HG03457 (cell line): ENCODE data around the gene SPHK2.

Source experiments
- ATAC-seq: cut with Tn5 transposase; IDR thresholded peaks from one replicate; pipeline ENCODE4 v1.9.1; 2021; ENCODE audit warnings: moderate number of reproducible peaks; ENCODE audit not compliant: unreplicated experiment

SPHK2 gene

GRCh38 chr19:48635966-48636858, 16.9 kb downstream of the SPHK2 start:
- no peak for ATAC-seq

GRCh38 chr19:48636859-48637448, 17.6 kb downstream of the SPHK2 start, which contains the start of gene DBP:
DBP (minus strand) TSS chr19:48637379; CDS start chr19:48636994, 385 bp downstream.
- no peak for ATAC-seq

DNA sequence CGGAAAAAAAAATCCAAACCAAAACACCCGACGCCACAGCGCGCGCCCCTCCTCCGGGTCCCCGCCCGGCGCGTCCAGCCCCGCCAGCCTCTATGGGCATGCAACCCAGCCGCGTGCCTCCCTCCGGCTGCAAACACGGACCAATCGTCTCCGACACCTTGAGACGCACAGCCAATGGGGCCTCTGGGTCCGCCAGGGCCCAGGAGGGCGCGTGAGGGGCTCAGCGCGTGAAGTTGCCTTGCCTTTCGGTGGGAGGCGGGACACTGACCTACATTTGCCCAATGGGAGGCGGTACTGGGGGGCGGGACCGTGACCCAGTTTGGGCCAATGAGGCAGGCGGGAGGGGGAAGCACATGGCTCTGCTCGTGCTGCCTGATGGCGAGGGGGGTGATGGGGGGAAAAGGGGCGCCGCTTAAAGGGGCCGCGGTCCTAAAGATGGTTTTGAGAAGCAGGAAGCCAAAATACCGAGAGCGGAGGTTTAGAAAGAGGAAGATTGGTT, 18.2 kb downstream of the SPHK2 start:
- ATAC-seq, result peak; percentile 46

DNA sequence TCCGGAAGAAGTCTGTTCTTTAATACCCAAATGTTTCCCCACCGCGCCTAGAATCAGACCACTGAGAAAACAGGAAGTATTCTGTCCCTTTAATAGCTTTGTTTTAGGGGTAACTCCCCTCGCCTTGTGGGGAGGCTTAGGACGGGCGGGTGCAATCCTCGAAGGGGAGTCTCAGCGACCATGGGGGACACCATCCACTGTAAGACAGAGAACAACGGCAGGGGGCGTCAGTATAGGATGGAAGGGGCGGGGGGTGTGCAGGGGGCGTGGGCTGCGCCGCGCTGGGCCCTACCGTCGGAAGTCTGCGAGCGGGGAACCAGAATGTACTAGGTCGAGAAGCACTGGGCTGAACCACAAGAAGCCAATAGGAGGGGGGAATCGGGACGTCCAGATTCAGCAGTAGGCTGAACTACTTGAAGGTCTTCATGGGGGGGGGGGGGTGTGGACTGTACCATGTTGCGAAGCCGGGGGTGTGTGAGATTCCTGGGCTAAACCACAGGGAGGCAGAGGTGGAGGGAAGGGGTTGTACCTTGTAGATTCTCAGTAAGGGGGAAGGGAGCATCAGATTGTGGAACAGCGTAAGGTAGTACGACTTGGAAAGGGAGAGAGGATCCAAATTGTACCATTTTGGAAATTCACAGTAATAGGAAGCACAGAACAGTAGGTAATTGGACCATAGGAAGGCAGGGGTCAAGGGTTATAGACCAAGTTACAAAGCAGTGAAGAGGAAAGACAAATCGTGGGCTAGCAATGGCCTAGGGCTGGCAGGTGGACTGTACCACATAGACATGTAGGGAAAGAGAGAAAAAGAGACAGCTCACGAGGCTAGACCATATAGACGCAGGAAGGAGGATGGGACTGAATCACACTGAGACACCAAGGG, 18.9 kb downstream of the SPHK2 start:
- ATAC-seq, result peak; percentile 8

DNA sequence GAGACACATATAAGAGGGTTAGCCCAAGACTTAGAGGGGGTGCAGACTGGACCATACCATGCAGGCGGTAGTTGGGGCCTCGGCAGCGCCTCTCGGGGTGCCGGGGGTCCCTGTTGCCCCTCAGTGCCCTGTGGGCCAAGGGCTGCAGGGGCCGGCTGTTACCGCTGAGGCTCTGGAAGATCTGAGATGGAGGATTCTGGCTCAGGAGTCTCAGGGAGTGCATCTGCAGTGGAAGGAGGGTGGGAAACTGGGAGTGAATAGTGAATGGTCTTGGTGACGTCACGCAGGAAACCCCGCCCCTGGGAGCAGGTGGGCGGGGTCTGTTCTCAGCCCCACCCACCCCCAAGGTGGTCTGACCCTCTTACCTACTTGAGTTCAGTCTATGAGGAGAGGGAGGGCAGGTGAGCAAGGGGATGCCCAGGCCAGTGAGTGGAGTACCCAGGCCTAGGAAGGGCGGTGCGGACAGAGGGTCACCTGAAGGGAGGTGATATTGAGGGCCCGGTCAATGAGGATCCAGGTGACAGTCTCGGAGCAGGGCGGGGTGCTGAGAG, 19.6 kb downstream of the SPHK2 start:
- ATAC-seq, result no peak

DNA sequence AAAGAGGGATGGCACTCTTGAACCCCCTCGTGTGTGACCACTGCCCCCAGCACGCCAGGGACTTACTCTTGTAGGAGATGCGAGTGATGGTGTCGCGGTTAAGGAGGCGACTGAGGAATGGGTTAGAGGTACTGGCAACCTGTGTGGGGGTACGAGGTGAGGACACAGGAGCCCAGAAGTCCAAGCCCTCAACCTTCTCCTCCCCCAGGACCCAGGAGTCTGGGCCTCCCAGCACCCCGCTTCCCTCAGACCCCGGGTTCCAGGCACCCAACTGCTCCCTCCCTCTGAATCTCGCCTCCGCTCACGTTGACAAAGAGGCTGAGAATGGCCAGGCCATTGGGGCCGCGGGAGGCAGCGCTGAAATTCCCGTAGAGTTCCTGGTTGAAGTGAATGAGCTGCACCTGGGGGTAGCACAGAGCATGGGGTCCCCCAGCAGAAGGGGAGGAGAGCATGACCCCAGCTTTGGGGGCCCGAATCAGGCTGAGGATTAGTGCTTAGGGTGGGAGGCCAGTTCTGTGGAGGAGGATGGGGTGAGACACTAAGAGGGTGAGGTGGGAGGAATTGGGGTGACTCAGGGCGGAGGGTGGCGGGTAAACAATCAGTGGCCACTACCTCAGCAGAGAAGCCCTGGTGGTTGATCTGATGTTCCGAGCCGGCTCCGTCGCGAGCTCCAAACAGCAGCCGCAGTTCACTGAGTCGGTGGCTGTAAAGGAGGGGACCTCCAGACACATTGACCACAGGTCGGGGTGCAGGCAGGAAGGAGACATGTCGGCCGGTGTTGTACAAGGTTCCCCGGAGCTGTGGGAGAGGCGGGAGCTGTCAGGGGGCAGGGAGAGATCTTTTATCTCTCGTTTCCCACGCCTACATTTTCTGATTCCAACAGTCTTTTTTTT, 20.4 kb downstream of the SPHK2 start:
- no peak for ATAC-seq

DNA sequence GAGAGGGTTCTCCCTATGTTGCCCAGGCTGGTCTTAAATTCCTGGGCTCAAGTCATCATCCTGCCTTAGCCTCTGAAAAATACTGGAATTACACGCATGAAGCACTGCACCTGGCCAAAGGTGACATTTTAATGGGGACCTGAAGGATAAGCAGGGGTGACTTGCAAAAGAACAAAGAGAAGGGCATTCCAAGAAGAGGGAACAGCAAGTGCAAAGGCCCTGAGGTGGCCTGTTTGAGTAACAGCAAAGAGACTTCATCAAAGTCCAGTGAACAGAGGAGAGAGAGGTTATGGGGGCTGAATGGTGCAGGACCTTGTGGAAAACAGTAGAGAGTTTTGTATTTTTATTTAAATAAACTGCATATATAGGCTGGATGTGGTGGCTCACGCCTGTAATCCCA, 22.5 kb downstream of the SPHK2 start:
- no peak for ATAC-seq

DNA sequence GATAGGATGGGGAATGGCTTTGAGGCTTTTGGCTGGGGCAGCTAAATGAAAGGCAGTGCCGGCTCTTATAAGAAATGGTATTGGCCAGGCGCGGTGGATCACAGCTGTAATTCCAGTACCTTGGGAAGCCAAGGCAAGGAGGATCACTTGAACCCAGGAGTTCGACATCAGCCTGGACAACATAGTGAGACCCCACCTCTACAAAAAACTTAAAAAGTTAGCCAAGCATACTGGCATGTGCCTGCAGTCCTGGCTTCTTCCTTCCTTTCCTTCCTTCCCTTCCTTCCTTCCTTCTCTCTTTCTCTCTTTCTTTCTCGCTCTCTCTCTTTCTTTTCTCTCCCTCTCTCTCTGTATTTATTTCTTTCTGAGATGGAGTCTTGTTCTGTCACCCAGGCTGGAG, 23.6 kb downstream of the SPHK2 start:
- ATAC-seq, result no peak

DNA sequence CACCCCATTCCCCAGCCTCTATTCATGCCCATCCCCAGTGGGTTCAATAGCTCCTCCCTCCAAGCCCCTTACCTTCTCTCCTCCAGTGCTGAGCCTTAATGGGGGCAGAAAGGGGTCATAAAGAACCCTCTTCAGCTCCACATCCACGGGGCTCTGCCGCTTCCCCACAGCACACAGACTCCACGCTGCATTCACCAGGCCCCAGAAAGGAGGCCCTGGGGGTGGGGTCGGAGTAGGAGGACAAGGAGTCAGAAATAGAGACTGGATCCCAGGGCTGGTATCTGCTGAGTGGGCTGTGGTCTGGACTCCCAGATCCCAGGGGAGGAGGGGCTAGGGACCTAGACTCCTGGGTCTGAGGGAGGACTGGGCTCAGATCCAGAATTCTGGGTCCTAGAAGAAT, 25.0 kb downstream of the SPHK2 start:
- ATAC-seq, result no peak

GRCh38 chr19:48644839-48645619, 25.7 kb downstream of the SPHK2 start:
- no peak for ATAC-seq

GRCh38 chr19:48645620-48646000, 26.3 kb downstream of the SPHK2 start:
- no peak for ATAC-seq

DNA sequence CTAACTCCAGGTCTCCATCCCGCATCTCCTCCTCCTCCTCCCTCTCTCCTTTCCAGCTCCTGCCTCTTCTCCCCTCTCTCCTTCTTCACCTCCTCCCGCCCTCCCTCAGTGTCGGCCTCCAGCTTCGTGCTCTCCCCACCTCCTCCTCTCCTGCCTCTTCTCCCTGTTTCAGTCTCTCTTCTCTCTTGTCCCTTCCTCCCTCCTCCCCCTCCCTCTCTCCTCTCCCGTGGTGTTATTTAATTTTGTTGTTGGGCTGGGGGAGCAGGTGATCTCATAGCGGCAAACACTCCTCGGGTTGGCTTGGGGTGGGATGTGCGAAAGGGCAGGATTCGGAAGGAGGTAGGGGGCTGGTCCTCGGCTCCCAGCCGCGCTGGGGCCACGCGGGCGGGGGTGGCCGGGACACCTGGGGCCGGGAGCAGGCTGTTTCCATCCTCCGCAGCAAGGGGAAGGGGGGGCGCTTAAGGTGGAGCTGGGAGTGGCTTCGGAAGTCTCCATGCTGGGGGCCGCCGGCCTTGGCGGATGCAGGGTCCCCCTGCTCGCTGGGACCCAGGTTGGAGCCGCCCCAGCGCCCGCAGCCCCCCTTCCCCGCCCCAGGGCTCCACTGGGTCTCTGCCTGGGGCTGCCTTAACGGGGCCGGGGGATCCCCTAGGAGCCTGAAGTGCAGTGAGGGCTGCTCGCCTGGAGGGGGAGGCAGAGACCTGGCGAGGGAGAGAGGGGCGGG, 26.9 kb downstream of the SPHK2 start, which contains the start of gene CA11:
Gene CA11 (minus strand): TSS at position 187 of the 721 bp plus-strand sequence. CDS start 555 bp downstream, outside the sequence.
- ATAC-seq, result peak; percentile 61

DNA sequence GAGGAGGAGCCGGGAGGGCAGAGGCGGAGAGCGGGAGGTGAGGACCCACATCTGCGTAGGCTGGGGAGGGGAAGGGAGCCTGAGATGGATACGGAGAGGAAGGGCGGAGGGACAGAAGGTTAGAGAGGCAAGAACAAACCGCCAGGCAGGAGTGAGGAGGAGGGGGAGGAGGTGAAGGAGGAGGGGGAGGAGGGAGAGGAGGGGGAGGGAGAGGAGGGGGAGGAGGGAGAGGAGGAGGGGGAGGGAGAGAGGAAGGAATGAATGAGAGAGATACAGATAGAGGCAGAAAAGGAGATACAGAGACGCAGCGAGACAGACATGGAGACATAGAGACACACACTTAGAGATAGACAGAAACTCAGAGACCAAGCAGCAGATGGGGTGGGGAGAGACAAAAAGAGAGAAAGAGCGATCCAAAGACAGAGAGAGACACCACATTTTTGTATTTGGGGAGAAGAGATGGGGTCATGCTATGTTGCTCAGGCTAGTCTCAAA, 27.5 kb downstream of the SPHK2 start:
- no peak for ATAC-seq

- ATAC-seq, result no peak
These were observed 28.8 kb downstream of the SPHK2 start for GRCh38 chr19:48648134-48648533.

DNA sequence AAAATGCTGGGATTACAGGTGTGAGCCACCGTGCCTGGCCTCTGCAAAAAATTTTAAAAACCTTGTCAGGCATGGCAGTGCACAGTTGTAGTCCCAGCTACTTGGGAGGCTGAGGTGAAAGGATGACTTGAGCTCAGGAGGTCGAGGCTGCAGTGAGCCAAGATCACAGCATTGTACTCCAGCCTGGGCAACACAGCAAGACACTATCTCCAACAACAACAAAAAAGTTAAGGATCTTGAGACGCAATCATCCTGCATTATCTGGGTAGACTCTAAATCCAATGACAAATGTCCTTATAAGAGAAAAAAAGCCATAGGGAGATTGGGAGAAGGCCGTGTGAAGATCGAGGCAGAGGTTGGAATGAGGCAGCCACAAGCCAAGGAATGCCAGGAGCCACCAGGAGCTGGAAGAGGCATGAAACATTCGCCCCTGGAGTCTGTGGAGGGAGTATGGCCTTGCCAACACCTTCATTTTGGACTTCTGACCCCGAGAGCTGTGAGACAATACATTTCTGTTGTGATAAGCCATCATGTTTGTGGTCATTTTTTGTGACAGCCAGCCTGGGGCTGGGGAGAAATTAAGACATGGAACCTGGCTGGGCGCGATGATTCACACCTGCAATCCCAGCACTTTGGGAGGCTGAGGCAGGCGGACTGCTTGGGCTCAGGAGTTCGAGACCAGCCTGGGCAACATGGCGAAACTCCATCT, 31.8 kb downstream of the SPHK2 start:
- ATAC-seq, result no peak

GRCh38 chr19:48651683-48652048, 32.4 kb downstream of the SPHK2 start:
- ATAC-seq, result no peak

- ATAC-seq, result no peak
These were observed 35.2 kb downstream of the SPHK2 start for GRCh38 chr19:48654299-48655059.
